Esophagus muscularis mucosa (tissue), 4 donors: ENCODE results near the gene ANKRD28.

Experiments
- CTCF ChIP-seq, 3 experiments: fragments of 200-600 bp in 2 of 3; fragments of 450-650 bp in 1 of 3; sonication (generic) in 2 of 3; IDR thresholded peaks; one replicate each; pipeline ENCODE4 v1.5.1; 2017 to 2019; ENCODE audit warnings: antibody characterized with exemption in 3 of 3, mild to moderate bottlenecking in 2 of 3, moderate library complexity in 1 of 3
- EP300 ChIP-seq: sonication (generic); formaldehyde crosslinking; IDR thresholded peaks from one replicate; pipeline ENCODE4 v1.6.1; 2017; ENCODE audit warnings: antibody characterized with exemption
- POLR2A ChIP-seq: fragments of 450-650 bp; IDR thresholded peaks from one replicate; pipeline ENCODE4 v1.6.1; 2017; ENCODE audit warnings: antibody characterized with exemption, moderate library complexity, mild to moderate bottlenecking, low read depth
- POLR2AphosphoS5 ChIP-seq, 2 donors: sonication (generic); formaldehyde crosslinking; IDR thresholded peaks; one replicate each; pipeline ENCODE4 v1.6.1; 2017; ENCODE audit warnings: antibody characterized with exemption in 2 of 2

- TF ChIP-seq CTCF (IDR thresholded peaks at IDR 0.05): no peak
- TF ChIP-seq POLR2A: no peak
- TF ChIP-seq POLR2AphosphoS5 (IDR thresholded peaks at IDR 0.05): no peak
- no peak for TF ChIP-seq EP300
Observed at GRCh38 chr3:15743587-15744009, 54.2 kb downstream of the ANKRD28 start.
